Activated CD4-positive, CD25-positive, alpha-beta regulatory T cell treated with anti-CD3 and anti-CD28 coated beads, Interleukin-2, amount 50 U/mL, for 24 hours (primary cell): ENCODE data around the gene TRIM17.
A peak's percentile ranks its signal among the peaks of the same experiment; 100 is the strongest.
"Not testable (repeated sequence)": the region's sequence is repeated elsewhere in the genome, so short reads cannot be mapped to it uniquely, and the experiment has no call there.

Experiments
- ATAC-seq, 2 donors: fragments of 150-1000 bp; cut with Tn5 transposase; one replicate each; pipeline ENCODE4 v1.10.0; 2021; ENCODE audit warnings: mild to moderate bottlenecking in 1 of 2, moderate library complexity in 1 of 2

The TRIM17 gene

DNA sequence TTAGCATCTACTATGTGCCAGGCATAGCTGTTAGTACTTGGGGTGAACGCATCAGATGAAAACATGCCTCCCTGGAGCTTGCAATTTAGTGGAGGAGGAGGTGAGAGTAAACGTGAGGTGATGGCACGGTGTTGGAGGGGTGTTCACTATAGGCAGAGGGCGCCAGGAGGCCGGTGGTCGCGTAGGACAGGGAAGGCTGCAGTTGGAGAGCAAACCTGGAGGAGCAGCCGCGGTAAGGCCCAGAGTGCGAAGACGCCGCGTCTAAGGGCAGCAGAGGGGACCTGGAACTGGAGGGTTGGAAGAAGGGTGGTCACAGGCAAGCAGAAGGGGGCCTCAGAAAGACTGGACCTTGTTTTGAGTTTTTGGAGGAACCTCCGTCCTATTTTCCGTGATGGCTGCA, 30.2 kb upstream of the TRIM17 start:
- no peak for ATAC-seq

DNA sequence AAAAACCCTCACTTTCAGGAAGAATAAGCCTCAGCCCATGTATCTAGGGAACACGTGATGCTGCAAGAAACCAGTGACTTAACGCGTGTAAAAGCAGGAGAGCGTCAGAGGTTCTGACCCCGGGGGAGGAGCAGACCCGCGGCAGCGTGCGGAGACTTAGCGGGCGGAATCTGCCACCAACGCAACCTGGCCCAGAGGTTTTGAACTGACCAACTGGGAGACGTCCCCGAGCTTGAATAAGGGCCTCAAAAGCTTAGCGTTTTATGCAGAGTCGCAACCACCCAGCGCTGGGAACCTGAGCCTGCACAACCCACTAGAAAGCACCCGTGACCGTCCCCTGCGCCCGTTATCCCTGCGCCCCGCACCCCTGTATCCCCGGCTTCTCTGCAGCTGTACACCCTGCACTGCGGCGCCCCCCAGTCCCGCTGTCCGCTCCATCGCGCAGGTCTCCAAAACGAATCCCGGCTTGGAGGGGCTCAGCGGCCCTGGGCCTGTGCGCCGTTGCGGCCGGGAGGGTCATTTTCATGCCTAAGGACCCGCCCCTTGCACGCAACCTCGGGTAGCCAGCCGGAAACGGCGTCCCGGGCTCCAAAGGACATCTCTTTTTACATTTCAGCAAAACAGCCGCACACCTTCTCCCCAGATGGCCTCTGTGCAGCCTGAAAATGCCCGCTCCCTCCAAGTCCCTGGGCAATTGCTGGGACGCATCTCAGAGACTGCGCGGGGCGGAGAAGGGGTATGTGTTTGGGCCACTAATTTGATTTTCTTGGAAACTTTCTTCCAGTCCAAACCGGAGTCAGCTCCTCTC, 29.4 kb upstream of the TRIM17 start:
- ATAC-seq = peak; percentile 72 to 82

DNA sequence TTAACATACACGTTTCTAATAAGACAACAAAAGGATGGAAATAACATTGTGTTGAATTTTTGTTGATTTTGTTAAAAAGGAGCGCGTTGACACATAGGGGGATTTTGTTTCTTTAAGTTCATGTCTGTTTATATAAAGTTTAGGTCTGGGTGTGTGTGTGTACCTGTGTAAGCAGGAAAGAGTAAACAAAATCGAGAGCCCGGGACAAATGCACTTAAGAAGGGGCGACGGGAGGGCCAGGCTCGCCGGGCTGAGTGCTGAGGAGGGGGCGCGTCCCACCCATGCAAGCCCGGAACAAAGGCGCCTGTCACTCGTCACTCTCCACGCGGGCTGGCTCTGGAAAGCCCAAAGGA, 28.8 kb upstream of the TRIM17 start:
- no peak for ATAC-seq

DNA sequence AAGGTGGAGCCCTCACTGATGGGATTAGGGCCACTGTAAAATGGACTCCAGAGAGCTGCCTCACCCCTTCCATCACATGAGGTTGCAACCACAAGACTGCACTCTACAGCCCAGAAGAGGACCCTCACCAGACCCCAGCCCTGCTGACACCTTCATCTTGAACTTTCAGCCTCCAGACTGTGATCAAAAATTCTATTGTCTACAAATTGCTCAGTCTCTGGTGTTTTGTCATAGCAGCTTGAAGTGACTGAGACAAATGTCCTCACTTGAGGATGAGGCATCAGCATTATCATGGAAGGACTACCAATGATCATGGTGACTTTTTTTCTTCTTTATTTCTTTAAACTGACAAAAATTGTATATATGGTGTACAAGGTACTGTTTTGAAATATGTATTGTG, 26.7 kb upstream of the TRIM17 start:
- no peak for ATAC-seq

DNA sequence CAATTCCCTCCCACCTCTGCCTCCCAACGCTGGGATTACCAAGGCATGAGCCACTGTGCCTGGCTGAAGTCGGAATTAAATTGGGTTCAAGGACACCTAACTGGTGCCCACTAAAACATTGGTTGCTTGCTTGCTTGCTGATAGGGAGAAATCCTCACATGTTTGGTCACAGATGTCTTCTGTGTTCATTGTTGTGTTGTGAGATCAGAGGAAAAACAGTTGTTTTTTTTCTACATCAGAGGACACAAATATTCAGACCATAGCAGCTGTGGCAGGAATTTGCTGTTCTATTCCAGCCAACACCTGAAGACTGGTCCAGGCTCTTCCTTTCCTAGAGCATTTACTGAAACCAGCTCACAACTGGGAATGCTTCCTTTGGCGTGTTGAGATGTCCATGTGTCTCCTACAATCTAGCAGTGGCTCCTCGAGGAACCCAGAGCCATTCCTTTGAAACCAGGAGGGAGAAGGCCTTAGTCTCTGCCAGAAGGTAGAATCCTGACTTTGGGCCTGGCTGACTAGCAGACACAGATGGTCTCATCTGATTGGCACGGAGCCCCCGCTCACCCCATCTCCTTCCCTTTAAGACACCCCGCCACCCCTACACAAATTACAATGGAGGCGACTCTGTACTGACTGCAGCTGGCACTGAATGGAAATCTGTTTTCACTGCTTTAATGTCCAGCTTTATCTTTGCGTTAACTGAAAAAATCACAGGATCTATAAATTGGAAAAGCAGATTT, 24.3 kb upstream of the TRIM17 start:
- no peak for ATAC-seq

DNA sequence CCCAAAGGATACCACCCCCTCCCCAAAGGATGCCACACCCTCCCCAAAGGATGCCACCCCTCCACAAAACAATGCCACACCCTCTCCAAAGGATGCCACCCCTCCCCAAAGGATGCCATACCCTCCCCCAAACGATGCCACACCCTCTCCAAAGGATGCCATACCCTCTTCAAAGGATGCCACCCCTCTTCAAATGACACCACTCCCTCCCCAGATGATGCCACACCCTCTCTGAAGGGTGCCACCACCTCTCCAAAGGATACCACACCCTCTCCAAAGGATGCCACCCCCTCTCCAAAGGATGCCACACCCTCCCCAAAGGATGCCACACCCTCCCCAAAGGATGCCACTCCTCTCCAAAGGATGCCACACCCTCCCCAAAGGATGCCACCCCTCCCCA, 21.6 kb upstream of the TRIM17 start:
- ATAC-seq = no peak

DNA sequence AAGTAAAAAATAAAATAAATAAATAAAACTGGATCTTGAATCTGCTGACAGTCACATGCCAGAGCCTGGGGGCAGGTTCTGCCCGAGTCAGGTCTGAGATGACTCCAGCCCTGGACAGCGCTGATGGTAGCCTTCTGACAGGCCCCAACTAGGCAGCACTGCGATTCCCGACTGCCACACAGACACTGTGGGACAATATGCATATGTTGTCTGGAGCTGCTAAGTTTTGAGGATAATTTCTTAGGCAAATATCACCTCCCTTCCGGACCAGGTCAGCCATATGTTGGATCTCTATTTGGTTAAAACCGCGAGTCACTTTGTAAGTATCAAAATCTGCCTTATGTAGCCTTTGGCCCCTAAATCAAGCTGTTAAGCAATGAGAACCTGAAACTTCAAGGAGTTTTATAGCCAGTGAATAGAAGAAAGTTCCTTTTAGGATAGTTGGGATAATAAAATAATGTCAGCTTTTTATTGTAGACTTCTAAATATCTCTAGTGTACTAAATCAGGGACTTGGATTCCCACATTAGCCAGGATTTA, 20.8 kb upstream of the TRIM17 start:
- ATAC-seq = no peak

DNA sequence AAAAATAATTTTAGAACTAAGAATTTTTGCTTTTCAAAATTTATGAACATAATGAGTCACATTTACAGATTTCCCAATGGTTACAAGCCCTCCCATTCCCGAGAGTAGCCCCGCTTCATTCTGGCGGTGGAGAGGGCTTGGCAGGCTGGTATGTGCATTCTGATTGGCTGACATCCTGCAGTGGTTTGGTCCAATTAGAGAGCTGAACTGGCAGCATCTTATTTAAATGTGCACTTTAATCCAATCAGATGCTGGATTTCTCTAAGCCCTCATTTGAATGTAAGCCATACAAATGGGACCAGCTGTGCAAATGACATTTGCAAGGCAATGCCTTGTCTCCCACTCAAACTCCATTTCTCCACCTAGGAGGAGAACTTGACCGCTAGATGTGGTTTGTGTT, 18.0 kb upstream of the TRIM17 start:
- ATAC-seq = no peak

DNA sequence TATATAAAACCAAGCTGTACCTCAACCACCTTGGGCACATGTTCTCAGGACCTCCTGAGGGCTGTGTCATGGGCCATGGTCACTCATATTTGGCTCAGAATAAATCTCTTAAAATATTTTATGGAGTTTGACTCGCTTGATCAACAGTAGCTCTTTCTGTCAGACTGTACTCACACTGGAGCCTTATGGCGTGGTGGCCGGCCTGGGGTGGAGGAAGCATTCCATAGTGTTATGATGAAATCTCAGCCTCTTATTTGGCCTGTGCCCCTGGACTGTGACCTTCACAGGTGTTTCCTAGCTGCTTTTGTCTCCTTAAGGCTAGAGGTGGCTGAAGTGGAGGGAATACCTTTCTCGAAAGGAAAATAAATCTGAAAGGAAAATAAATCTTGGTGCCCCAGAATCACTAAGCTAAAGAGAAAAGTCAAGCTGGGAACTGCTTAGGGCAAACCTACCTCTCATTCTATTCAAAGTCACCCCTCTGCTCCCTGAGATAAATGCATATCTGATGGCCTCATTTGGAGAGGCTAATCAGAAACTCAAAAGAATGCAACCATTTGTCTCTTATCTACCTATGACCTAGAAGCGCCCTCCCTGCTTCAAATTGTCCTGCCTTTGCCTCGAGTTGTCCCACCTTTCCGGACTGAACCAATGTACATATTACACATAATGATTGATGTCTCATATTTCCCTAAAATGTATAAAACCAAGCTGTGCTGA, 16.8 kb upstream of the TRIM17 start:
- ATAC-seq = not testable (repeated sequence)

DNA sequence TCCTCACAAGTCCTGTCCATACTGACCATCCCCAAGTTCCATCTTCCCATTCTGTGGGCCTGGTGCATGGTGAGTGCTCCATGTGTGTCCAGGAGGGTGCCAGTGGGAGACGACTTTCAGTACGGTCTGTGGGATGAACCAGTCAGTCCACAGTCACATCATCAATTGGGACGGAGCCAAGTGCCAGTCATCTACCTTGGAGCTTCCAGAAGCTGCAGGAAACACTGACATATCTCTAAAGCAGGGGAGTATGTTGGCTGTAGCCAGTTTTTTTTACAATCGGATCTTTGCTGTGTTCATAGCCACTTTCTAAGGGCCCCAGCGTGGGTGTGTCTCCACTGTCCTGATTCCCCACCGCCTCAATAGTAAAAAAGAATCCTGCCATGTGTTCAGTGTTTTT, 13.6 kb upstream of the TRIM17 start:
- ATAC-seq = no peak

DNA sequence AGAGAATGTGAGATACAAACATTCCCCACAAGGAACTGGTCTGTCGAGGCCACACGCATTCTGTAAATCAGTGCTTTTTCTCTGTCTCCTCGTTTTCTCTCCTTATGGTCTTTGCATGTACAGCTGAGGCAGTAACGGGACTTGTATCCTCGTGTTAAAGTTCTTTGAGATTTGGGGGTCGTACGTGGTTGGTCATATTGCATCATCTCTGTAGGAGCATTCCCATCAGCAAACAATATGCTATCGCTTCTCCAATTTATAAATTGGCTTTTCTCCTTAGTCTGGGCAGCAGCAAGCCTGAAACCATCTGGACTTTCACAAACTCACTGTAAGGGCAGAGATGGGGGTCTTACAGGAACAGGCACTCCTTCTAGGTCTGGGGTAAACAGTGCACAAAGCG, 13.0 kb upstream of the TRIM17 start:
- no peak for ATAC-seq

DNA sequence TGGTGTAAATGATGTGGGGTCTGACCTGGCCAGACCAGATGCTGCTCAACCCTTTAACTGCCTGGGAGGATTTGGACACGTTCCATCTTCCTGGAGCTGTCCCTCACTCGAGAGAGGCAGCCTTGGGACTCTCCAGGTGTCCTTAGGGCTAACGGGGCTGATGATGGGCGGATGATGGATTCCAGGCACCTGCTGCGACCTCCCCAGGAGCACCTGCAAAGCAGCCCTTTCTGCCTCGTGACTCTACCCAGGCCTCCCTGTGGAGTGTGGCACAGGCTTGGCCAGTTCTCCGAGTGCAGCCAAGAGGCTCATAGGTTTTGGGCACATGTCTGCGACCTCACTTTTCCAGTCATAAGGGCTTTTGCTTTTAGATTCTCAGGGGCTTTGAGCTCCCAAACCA, 12.3 kb upstream of the TRIM17 start:
- no peak for ATAC-seq

DNA sequence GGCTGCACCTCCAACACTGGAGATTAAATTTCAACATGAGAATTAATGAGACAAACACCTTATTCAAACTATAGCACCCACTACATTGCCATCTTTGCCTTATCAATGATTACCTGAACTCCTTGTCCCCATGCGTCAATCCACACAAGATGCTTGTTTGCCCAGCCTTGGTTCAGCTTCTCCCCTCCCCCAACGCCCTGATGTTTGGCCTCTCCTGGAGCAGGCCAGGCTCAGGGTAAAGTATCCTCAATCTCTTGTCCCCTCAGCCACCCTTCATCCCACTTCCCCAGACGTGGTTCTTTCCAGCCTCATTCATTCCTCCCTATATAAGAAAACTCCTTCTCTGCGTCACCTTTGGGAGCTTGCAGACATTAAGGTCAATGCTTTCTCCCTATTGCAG, 11.8 kb upstream of the TRIM17 start:
- ATAC-seq = no peak

DNA sequence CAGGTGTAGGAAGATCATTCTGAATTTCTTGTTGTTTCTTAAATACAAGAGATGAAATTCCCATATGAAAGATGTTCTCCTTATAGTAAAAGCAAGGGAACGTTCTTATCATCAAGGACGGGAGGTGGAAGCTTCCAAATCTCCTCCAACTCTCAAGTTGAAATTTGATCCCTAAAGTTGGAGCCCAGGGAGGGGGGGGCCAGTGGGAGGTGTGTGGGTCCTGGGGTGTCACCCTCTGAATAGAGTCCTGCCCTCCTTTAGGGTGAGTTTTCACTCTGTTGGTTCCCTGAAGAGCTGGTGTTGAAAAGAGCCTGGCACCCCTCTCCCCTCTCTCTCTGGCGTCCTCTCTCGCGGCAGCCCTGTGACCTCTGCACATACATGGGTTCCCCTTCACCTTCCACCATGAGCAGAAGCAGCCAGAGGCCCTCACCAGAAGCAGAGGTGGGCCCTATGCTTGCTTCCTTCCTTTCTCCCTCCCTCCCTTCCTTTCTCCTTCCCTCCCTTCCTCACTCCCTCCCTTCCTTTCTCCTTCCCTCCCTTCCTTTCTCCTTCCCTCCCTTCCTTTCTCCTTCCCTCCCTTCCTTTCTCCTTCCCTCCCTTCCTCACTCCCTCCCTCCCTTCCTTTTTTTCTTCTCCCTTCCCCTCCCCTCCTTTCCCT, 10.0 kb upstream of the TRIM17 start:
- no peak for ATAC-seq

DNA sequence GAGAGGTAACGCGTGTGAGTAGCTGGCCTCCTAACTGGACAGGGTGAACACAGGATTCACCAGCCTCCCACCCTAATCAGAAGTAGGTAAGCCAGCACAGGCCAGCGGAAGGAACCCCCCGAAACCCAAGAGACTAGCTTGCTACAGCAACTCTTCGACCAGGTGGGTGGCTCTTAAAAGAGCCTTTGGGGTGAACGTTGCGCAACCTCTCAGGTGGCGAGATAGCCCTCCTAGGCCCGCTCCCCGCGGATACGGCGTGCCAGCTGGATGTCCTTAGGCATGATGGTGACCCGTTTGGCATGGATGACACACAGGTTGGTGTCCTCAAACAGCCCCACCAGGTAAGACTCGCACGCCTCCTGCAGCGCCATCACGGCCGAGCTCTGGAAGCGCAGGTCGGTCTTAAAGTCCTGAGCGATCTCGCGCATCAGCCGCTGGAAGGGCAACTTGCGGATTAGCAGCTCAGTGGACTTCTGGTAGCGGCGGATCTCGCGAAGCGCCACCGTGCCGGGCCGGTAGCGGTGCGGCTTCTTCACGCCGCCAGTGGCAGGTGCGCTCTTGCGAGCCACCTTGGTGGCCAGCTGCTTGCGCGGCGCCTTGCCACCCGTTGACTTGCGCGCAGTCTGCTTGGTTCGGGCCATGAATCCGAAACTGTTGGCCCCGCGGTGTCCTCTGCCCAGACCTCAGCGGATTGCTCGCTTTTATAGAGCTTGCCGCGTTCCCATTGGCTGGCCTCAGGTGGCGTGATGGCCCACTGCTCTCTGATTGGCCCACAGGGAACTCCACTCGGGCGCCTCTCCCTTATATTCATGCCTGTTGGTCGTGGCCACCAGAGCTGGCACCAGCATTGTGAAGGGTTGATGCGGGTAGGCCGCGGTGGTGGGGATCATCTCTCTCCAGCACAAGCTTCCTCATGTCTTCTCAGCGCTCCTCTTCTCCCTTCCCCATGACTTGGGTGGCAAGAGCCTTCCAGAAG, 8.3 kb upstream of the TRIM17 start:
- no peak for ATAC-seq

DNA sequence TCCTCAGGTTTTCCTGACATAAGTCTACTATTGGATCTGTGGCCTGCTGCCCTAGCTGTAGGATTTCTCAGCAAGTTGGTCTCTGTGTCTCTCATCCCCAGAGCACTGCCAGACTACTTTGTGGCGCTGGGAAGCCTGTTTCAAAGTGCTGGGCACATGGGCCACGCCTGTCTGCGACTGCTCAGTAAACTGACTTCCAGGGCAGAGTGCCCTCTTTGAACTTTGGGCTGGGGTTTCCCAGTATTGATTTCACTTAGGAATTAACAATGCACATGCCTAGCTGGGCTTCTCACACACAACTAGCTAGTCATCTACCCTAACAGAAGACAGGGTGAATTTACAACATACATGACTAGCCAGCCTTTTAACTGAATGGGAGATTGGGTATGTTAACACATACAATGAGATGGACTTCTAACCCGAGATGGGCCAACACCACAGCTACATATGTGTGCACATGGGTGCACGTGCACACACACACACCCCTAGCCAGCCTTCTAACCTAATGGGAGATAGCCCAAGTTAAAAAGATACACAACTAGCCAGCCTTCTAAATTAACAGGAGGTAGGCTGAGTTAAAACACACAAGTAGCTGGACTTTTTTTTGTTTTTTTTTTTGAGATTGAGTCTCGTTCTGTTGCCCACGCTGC, 6.9 kb upstream of the TRIM17 start:
- no peak for ATAC-seq

DNA sequence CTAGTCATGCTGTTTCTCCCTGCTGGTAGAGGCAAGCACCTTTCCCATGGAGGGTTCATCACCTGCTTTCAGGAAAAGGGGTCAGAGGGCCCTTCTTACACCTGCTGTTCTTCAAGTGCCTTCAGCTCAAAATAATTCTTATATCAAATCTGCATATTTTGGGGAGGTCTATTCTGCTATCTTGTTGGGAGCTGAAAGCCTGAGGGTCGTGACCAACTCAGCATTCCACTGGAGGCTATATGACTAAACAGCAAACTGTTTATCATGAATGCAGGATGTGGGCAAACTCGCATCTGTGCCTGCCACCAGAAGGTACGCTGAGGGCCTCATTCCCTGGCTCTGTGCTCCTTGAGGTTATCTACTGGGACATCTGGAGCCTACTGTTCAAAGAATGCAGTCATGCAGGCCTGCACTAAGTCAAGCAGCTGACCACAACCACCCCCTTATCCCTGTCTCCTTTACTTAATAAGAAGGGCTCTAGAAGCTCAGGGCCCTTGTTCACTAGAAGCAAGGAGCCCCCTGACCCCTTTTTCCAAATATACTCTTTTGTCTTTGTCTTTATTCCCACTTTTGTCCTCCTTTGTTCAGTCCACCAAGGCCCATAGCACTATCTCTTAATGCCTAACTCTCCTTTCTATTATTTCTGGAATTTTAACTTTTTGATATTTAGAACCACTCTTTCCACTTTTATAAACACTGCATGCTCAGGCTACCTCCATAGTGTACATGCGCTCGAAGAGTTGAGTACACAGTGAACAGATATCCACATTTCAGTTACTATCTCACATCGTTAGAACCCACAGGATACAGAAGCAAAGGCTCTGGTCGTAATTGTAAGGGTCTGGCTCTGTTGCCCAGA, 4.5 kb upstream of the TRIM17 start:
- ATAC-seq = no peak

DNA sequence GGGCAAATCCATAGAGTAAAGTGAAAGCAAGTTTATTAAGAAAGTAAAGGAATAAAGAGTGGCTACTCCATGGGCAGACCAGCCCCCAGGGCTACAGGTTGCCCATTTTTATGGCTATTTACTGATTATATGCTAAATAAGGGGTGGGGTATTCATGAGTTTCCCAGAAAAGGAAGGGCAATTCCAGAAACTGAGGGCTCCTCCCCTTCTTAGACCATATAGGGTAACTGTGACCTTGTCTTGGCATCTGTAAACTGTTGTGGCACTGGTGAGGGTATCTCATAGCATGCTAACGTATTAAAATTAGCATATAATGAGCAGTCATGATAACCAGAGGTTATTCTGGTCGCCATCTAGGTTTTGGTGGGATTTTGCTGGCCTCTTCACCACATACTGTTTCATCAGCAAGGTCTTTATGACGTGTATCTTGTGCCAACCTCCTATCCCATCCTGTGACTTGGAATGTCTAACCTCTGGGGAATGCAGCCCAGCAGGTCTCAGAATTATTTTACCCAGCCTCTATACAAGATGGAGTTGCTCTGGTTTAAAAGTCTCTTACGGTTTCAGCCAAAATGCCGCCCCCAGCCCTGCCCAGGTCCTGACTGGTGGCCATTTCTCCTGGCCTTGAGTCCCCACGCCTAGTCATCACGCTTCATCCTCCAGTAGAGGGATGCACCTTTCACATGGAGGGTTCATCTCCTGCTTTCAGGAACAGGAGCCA, 982 bp upstream of the TRIM17 start:
- peak in 1 of 2 donors; percentile 27 for ATAC-seq

DNA sequence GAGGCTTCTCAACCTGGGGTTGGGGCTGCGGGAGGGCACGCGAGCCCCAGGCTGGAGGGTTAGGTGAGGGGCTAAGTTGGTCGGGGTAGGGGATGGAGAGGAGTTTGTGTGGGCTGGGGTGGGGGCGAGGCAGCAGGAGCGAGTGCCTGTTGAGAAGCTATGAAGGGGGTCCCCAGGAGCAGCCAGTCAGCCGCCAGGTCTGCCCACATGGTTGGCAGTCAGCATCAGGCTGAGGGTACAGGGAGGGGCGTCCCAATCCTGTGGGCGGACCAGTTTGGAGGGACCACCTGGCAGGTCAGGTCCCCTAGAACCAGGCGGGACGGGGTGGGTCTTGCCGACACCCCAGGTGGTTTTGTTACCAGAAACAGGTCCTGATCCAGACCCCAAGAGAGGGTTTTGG, 400 bp upstream of the TRIM17 start:
- ATAC-seq = no peak

DNA sequence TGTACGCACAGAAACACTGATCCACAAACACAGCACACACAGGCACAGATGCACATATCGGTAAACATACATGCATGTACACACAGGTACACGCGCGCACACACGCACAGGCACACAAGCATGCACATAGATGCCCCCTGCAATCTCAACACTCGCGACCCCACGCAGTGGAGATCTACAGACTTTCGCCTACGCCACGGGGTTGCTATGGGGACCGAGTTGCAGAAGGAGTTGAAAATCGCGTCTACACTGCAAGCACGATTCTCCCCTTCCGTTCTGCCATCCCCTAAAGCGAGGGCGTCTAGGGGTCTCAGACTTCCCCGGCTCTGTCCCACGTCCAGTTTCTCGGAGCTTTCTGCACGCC, 826 bp downstream of the TRIM17 start:
- ATAC-seq = no peak
